Activated T-helper 1 cell treated with anti-CD3 and anti-CD28 coated beads, Interleukin-2, amount 50 U/mL, for 16 hours (primary cell): Measurements from ENCODE around the gene PITPNM3.

Experiments used
- DNase-seq, 2 donors: peaks; one replicate each; pipeline ENCODE4 v3.0.0-alpha.2; 2020; ENCODE audit warnings: low read depth in 1 of 2, low spot score in 1 of 2

Gene PITPNM3

GRCh38 chr17:6526362-6527152 lies 29.8 kb downstream of the PITPNM3 start:
- DNase-seq = no peak

GRCh38 chr17:6525731-6526130 lies 30.6 kb downstream of the PITPNM3 start:
- DNase-seq = no peak

DNA sequence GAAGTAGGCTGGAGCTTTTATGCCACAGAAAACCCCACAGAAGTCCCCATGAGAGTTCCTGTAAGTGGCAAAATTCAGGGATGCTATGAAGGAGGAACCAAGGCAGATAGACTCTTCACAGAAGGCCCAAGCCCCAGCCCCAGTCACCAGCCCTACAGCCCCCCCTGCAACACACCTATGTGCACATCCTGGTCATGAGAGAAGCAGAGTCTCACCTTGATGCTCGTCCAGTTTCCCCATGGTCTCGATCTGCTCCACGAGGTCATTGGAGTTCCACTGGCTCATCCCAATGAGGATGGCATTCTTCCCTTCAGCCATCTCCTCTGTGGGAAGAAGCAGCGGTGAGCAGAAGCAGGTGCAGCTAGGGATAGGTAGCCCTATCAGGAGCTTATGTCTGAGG lies 31.2 kb downstream of the PITPNM3 start:
- no peak for DNase-seq

- no peak for DNase-seq
These were observed 31.8 kb downstream of the PITPNM3 start for GRCh38 chr17:6524520-6524919.

- DNase-seq = no peak
These were observed 32.5 kb downstream of the PITPNM3 start for GRCh38 chr17:6523809-6524355.

GRCh38 chr17:6523330-6523729 lies 33.0 kb downstream of the PITPNM3 start:
- DNase-seq = no peak

GRCh38 chr17:6521586-6521985 lies 34.8 kb downstream of the PITPNM3 start:
- no peak for DNase-seq

- no peak for DNase-seq
These were observed 39.3 kb downstream of the PITPNM3 start for GRCh38 chr17:6517062-6517461.

- DNase-seq = no peak
These were observed 42.0 kb downstream of the PITPNM3 start for GRCh38 chr17:6514371-6514770.

- DNase-seq = no peak
These were observed 43.8 kb downstream of the PITPNM3 start for GRCh38 chr17:6512552-6512951.

GRCh38 chr17:6510321-6510977 lies 45.9 kb downstream of the PITPNM3 start:
- no peak for DNase-seq

- DNase-seq = no peak
These were observed 46.4 kb downstream of the PITPNM3 start for GRCh38 chr17:6509921-6510320.

DNA sequence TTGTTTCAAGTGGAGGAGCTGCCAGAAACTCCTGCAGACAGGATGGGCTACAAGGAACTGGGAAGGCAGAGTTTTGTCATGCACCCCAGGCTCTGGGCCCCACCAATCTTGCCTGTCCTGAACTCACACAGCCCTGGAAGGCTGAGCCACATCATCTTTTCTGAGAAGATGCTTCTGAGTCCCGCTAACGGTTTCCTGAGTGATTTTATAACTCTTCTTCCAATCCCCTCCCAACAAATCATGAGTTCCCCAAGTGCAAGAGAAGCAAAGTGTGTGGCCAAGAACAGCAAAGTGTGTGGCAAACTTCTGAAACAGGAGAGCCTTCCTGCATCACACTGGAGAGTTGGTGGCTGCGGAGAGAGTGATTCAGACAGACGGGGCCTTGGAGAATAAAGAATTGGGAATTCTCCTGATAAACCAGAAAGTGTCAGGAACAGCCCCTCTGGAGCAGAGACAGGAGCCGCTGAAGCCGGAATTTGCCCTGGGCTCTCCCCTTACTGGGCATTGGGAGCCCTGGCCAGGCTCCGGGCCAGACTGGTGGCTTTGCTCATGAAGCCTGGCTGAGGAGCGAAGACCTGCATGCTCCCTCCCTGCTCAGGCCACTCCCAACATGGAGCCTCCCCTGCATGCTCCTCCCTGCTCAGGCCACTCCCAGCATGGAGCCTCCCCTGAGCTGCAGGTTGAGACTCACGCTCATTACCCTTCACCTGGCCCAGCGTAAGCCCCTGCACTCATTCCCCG lies 47.2 kb downstream of the PITPNM3 start:
- no peak for DNase-seq

DNA sequence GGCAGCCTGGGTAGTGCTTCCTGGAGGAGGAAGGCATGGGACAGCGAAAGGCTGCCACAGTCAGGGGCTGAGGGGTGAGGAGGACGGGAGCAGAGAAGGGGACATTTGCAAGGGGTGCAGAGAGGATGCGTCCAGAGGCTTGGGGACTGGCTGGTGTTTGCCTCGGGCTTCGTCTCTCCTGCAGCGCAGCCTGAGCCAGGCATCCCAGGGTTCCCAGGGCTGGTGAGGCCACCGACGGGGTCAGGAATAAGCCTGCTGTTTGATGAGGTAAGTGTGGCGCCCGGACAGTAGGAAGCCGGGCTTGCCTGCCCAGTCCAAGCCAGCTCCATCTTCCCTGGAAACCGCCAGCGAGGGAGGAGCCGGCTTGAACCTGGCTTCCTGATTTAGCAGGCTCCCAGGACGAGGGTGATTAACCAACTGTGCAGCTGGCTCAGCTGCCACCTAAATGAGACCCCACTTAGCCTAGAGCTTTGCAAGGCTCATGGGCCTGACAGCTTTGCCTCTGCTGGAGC lies 47.8 kb downstream of the PITPNM3 start:
- no peak for DNase-seq

DNA sequence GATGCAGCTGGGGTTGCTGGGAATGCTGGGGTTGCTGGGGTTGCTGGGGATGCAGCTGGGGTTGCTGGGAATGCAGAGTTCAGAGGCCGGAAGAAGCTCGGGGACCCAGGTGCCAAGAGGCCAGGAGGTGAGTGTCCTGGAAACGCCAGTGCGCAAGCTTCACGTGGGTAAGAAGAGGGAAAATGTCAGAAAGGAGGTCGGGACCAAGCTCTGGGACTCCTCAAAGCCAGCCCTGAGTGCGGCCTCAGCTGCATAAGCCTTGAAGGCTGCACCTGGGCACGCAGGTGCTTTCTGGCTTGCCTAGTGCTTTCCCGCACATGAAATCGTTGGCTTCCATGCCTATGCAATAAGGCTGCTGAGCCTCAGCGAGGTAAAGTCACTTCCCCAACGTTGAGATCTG lies 48.3 kb downstream of the PITPNM3 start:
- DNase-seq = no peak

GRCh38 chr17:6507535-6507934 lies 48.8 kb downstream of the PITPNM3 start:
- no peak for DNase-seq

- DNase-seq = no peak
These were observed 49.6 kb downstream of the PITPNM3 start for GRCh38 chr17:6506679-6507231.

GRCh38 chr17:6505425-6506142 lies 50.8 kb downstream of the PITPNM3 start:
- no peak for DNase-seq

DNA sequence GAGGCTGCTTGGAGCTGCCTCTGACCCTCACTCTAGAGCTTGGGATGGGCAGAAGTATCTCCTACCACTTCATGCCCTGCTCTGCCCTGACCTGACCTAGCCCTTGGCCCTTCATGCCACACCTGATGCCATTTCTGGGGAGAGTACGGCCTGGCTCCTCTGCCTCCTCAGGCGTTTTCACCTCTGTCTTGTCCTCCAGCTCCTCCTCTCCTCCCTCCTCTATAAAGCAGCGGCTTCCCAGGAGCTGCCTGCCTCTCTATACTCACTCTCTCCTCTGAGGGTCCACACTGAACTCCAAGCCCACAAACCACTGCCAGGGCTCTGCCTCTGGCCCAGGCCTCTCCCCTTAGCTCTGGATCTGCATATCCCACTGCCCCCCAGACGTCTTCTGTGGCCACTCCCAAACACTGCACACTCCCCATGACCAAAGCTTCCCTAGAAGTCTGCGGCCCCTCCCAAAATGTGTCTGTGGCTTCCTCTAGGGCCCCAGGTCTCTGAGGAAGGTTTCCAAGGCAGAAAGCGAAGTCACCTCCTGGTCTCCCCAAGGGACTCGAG lies 52.6 kb downstream of the PITPNM3 start:
- DNase-seq = no peak

DNA sequence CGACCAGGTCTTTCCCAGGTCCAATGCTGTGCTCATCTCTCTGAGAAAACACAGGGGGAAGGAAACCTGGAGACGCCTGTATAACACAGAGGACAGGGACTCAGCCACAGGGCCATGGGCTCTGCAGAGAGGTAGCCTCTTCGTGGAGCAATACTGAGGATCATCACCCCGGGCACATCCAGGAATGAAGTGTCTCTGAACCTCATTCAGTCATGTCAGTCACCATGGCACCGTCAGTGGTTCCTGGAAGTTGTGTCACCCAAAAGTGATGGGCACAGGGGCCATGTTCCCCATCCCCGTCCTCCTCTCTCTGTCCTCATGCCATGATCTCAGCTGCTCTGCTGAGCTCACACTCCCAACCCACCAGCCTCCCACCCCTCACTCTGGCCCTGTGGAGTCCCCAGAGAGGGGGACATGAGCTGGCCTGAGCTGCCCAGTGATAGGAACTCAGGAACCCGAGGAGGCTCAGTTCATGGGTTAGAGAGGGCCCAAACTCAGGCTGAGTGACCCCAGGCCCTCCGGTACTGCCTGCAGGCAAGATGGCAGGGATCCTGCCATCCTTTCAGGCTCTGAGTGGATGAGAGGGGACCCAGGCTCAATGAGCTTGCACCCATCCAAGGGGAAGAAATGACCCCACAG lies 53.4 kb downstream of the PITPNM3 start:
- no peak for DNase-seq
